Cerebellar cortex (tissue), 1 donor: ENCODE data around the gene LPIN2.
"Not testable (repeated sequence)": the region's sequence is repeated elsewhere in the genome, so short reads cannot be mapped to it uniquely, and the experiment has no call there.

Source experiments
- DNase-seq: peaks from one replicate; pipeline ENCODE4 v3.0.0-alpha.2; 2015; ENCODE audit warnings: low spot score

Gene LPIN2

GRCh38 chr18:3044931-3045698 is 32.2 kb upstream of the LPIN2 start:
- peak; percentile 67 for DNase-seq

DNA sequence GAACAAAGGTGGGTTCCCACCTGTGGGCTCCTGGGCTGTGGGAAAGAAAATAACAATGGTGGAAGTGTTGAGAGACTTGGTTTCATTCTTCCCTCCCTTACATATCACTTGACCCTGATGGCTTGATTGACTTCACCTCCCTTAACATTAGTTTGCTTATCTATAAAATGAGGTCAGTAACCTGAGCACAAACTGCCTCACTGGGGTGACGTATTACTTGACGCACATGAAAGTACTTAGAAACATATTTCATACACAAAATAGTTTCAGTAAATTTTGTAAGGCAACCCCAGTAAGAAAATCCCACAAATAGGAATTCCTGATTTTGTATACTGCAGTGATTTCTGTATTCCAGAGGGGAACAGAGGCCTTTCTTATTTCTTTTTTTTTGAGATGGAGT is 29.4 kb upstream of the LPIN2 start:
- DNase-seq = no peak

DNA sequence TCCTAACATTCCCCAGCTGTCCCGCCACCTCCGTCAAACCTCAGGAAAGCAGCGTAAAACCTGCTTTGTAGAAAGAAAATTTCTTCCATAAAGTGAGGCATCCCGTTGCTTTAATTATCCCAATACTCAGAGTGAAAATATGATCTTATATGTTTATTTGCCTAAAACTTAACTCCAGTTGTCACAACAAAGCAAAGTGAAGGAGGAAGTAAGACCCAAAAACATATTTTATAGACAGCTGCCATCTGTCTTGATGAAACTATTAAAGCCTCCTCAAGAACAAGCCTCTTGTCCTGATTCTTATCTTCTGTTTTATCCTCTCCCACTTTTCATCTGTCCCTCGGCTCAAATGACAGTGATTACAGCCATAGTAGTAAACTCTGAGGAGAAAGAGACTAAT is 28.9 kb upstream of the LPIN2 start:
- DNase-seq = no peak

DNA sequence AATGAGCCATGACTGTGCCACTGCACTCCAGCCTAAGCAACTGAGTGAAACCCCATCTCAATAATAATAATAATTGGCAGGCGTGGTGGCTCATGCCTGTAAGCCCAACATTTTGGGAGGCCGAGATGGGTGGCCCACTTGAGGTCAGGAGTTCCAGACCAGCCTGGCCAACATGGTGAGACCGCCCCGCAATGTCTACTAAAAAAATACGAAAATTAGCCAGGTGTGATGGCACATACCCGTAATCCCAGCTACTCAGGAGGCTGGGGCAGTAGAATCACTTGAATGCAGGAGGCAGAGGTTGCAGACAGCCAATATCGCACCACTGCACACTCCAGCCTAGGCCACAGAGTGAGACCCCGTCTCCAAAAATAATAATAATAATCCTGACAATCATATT is 27.9 kb upstream of the LPIN2 start:
- no peak for DNase-seq

GRCh38 chr18:3040173-3040572 is 27.2 kb upstream of the LPIN2 start:
- no peak for DNase-seq

- no peak for DNase-seq
Observed at GRCh38 chr18:3037423-3037915, 24.5 kb upstream of the LPIN2 start.

DNA sequence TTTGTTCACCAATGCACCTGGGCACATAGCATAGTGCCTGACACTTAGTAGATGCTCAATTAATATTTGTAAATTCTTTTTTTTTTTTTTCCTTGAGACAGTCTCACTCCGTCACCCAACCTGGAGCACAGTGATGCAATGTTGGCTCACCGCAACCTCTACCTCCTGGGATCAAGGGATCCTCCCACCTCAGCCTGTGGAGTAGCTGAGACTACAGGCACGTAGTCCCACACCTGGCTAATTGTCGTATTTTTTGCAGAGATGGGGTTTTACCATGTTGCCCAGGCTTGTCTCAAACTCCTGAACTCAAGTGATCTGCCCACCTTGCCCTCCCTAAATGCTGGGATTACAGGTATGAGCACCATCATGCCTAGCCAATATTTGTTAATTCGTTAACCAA is 23.2 kb upstream of the LPIN2 start:
- DNase-seq = no peak

GRCh38 chr18:3035635-3036034 is 22.7 kb upstream of the LPIN2 start:
- DNase-seq = no peak

DNA sequence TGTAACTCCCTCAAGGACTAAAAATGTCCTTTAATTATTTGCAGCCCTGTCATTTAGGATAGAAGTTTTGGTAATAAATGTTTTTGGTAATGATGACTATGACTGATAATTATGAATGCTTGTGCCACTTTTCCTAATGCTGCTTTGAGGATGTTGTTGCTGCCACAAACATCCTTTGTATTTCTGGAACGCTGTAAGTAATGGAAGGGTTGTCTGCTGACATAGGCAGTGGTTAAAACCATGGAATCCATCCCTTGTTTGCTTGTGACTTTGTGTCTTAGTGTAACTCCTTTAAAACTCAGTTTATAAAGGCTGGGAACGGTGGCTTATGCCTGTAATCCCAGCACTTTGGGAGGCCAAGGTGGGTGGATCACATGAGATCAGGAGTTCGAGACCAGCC is 19.8 kb upstream of the LPIN2 start:
- DNase-seq = no peak

- no peak for DNase-seq
Observed at GRCh38 chr18:3029215-3029952, 16.4 kb upstream of the LPIN2 start.

GRCh38 chr18:3028115-3028514 is 15.2 kb upstream of the LPIN2 start:
- DNase-seq = not testable (repeated sequence)

DNA sequence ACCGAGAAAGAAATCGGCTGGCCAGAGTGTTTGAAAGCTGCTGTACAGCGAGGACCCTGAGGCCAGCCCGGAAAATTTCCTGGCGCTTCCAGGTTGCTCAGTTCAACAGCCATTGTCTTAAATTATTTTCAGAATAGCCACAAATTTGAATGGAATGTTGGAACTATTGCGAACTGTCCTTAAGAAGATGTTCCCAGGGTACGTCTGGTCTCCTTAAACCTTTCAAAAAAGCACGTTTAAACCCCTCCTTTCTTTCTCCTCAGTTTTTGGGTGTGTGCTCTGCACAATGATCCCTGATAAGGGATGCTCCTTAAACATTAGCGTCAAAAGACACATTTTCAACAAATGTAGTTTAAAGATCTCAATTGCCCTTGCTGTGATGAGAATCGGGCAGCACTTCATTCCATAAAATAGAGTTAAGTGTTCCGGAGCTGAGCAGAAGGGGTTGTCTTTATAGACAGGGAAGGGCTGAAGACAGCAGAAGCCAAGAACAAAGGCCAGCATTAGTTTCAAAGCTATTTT is 14.5 kb upstream of the LPIN2 start:
- DNase-seq = no peak

- DNase-seq = no peak
Observed at GRCh38 chr18:3025544-3025943, 12.6 kb upstream of the LPIN2 start.

DNA sequence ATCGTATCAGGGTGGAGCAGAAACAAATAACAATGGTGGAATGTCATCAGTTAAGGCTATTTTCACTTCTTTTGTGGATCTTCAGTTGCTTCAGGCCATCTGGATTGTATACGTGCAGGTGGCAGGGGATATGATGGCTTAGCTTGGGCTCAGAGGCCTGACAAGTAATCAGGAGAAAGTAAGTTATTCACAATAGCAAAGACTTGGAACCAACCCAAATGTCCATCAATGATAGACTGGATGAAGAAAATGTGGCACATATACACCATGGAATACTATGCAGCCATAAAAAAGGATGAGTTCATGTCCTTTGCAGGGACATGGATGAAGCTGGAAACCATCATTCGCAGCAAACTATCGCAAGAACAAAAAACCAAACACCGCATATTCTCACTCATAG is 10.7 kb upstream of the LPIN2 start:
- DNase-seq = not testable (repeated sequence)

- DNase-seq = no peak
Observed at GRCh38 chr18:3016585-3017297, 3.8 kb upstream of the LPIN2 start.

- peak; percentile 67 for DNase-seq
Observed at GRCh38 chr18:3015851-3016250, 2.9 kb upstream of the LPIN2 start.

DNA sequence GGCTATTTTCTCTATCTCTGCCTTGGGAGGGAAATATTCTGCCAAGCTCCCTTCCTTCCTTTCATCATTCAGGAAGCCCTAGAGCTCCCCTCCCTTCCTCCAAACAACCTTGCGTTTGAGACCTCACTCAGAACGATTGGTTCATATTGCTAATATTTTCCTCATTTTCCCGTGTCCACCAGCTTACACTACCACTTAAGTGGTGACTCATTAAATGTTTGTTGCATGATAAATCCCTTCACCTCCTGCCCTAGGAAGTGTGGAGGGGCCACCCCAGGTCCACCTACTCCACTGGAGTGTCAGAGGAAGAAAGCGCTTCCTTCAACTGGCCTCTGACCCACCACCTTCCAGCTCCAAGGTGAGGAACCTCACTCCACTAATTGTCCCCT is 2.3 kb upstream of the LPIN2 start:
- DNase-seq = no peak

DNA sequence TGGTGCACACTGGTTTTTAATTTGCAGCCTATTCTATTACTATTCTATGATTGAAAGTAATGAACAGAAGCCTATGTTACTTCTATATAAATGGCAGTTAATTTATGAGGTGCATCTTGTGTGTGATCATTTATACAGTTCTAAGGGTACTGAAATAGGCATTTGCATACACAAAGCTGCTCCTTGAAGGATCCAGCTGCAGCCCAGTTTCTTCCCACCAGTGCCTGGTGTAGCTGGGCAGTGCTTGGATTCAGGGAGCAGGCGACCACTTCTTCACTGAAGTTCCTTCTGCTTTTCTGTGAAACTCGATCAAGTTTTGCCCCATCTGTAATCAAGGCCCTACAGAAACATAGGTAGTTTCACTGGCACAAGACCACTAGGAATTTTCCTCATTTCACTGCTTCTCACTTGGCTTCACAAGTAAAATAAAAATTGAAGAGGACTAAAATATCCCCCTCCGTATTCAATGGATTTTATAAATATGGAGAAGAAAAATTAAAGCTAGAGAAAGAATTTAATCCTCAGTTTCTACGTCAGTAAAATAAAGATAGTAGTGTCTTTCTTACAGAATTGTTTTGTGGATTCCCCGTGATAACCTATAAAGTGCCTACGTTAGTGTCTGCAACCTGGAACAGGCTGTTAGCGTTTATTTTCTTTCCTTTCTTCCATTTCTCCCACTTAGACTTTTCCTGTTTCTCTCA is 1.7 kb upstream of the LPIN2 start:
- peak; percentile 29 for DNase-seq

DNA sequence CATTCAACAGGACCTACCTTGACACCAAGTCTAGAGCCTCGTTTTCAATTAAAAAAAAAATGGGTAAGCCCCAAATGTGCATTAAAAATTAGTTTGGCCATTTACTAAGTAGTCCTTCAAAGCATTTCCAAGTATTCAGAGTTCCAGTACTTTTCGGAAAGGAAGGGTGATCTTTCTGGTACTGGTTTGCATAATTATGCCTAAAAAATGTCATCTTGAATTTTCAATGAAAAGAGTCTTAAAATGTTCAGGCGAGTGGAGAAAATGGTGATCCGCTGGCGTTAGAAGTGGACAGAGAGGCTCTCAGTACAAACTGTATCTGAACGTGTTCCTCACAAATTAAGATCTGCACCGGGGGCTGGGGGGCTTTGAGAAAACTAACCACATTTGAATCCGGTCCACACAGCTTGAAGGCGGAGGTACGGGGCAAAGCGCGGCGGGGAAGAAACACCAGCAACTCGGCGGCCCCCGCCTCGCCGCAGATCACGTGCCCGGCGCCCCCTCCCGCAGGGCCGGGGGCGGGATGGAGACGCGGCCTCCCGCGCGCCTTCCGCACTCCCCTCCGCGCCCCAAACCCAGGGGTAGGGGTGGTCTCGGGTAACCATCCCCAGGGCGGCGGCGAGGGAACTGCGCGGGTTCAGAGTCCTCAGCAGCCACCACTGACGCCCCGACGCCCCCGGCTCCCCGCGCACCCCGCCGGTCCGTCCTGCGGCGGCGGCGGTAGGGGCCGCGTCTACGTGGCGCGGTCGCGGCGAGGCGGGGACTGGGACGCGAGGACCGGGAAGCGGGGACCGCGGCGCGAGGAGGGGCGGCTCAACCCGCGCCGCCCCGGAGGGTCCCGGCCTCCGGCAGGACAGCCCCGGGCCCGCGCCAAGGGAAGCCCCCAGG is 564 bp downstream of the LPIN2 start:
- peak; percentile 29 for DNase-seq

DNA sequence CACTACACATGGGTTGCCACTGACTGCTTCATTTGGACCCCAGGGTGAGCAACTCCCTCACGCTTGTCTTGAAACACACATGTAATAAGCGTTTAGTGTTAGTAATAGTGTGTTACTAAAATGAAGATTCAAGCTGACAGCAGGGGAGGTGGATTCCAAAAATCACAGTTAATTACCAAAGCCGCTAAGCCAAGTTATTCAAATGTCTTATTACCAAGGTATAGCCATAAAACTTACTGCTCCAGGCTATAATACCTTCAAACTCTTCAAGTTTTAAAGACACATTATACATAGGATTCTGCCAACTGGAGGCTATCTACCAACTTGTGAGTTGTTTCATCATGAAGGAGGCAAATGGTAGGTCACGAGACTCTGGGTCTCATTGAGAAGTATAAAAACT is 2.9 kb downstream of the LPIN2 start:
- no peak for DNase-seq

DNA sequence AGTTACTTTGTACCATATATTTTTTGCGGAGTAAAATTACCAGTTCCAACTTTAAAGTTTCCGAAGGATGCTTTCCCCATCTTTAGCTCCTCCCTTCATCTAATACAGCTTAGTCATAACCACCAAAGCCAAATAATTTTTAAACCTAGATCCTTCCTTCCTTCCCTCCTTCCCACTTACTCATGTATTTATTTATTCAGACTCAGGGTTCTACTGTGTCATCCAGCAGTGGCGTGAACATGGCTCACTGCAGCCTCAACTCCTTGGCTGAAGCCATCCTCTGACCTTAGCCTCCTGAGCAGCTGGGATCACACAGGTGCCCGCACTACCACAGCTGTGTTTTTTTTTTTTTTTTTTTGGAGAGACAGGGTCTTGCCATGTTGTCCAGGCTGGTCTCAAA is 4.4 kb downstream of the LPIN2 start:
- DNase-seq = no peak
